Neural cell (in vitro differentiated cells): ENCODE data around the gene IBSP. TPM values are rescaled to one million over a fixed set of nuclear protein-coding genes. Genes with fewer than 3 reads are reported as not detected.

Source experiments
- H2AFZ ChIP-seq: fragments of 200-600, 300-800 bp; sonication (generic), shearing (Covaris generic); 2 replicates; pipeline ENCODE4 v1.6.0; 2014; ENCODE audit warnings: low read depth, mild to moderate bottlenecking, antibody characterized with exemption, low read length, moderate library complexity
- H3F3A ChIP-seq: fragments of 200-600 bp; shearing (Covaris generic); 2 replicates; pipeline ENCODE4 v1.6.1; 2016; ENCODE audit warnings: mild to moderate bottlenecking, moderate library complexity, mixed read lengths, antibody characterized with exemption, low read length; ENCODE audit not compliant: insufficient read depth, poor library complexity, severe bottlenecking
- H3K27ac ChIP-seq: fragments of 200-600, 300-800 bp; sonication (generic), shearing (Covaris generic); 2 replicates; pipeline ENCODE4 v1.5.1; 2014; ENCODE audit warnings: mild to moderate bottlenecking, low read length, moderate library complexity
- H3K27me3 ChIP-seq: fragments of 300-800, 200-600 bp; sonication (generic), shearing (Covaris generic); 2 replicates; pipeline ENCODE4 v1.6.0; 2014; ENCODE audit warnings: mild to moderate bottlenecking, low read depth, low read length, moderate library complexity; ENCODE audit not compliant: insufficient read depth
- H3K36me3 ChIP-seq: fragments of 300-800, 200-600 bp; sonication (generic), shearing (Covaris generic); 2 replicates; pipeline ENCODE4 v1.5.1; 2014; ENCODE audit warnings: mild to moderate bottlenecking, antibody characterized with exemption, low read length, moderate library complexity; ENCODE audit not compliant: insufficient read depth
- H3K4me2 ChIP-seq: fragments of 300-800, 200-600 bp; sonication (generic), shearing (Covaris generic); 2 replicates; pipeline ENCODE4 v1.6.0; 2014; ENCODE audit warnings: mild to moderate bottlenecking, low read length
- H3K4me3 ChIP-seq: fragments of 300-800, 200-600 bp; sonication (generic), shearing (Covaris generic); 2 replicates; pipeline ENCODE4 v1.5.1; 2014; ENCODE audit warnings: mild to moderate bottlenecking, low read length, moderate library complexity
- H3K79me2 ChIP-seq: fragments of 200-600 bp; shearing (Covaris generic); replicated peaks from 2 replicates; pipeline ENCODE4 v1.6.0; 2014; ENCODE audit warnings: mild to moderate bottlenecking, low read length, moderate library complexity; ENCODE audit not compliant: insufficient read depth
- H3K9ac ChIP-seq: fragments of 300-800, 200-600 bp; sonication (generic), shearing (Covaris generic); 2 replicates; pipeline ENCODE4 v1.6.1; 2016; ENCODE audit warnings: mild to moderate bottlenecking, low read length, mixed read lengths
- H3K9me2 ChIP-seq: fragments of 200-600 bp; shearing (Covaris generic); 2 replicates; pipeline ENCODE4 v1.6.1; 2016; ENCODE audit warnings: mild to moderate bottlenecking, low read length, mixed read lengths; ENCODE audit not compliant: insufficient read depth
- H3K9me3 ChIP-seq: fragments of 200-600, 300-800 bp; sonication (generic), shearing (Covaris generic); 2 replicates; pipeline ENCODE4 v1.6.1; 2016; ENCODE audit warnings: mild to moderate bottlenecking, mixed run types, low read length, moderate library complexity, mixed read lengths
- H4K20me1 ChIP-seq: fragments of 200-600 bp; shearing (Covaris generic); 2 replicates; pipeline ENCODE4 v1.6.1; 2016; ENCODE audit warnings: mild to moderate bottlenecking, mixed run types; ENCODE audit not compliant: insufficient read depth
- CTCF ChIP-seq: fragments of 450-650 bp; IDR thresholded peaks from 2 replicates; pipeline ENCODE4 v1.5.1; 2014; ENCODE audit warnings: antibody characterized with exemption, mild to moderate bottlenecking, moderate library complexity; ENCODE audit not compliant: poor library complexity, severe bottlenecking
- EP300 ChIP-seq: fragments of 450-650 bp; conservative IDR thresholded peaks from 2 replicates; pipeline ENCODE4 v1.6.1; 2014; ENCODE audit warnings: antibody characterized with exemption, mild to moderate bottlenecking, moderate library complexity; ENCODE audit not compliant: poor library complexity, severe bottlenecking
- EZH2 ChIP-seq: fragments of 200-600, 300-800 bp; shearing (Covaris generic), sonication (generic); IDR thresholded peaks from 2 replicates; pipeline ENCODE4 v1.6.1; 2014; ENCODE audit warnings: antibody characterized with exemption, low read length, borderline replicate concordance, mild to moderate bottlenecking; ENCODE audit not compliant: insufficient read depth, poor library complexity, severe bottlenecking
- MXI1 ChIP-seq: fragments of 450-650 bp; conservative IDR thresholded peaks from 2 replicates; pipeline ENCODE4 v1.6.1; 2014; ENCODE audit warnings: antibody characterized with exemption, mild to moderate bottlenecking; ENCODE audit not compliant: poor library complexity, severe bottlenecking
- POLR2AphosphoS5 ChIP-seq: IDR thresholded peaks from 2 replicates; pipeline ENCODE4 v1.6.1; 2012
- RAD21 ChIP-seq: fragments of 450-650 bp; conservative IDR thresholded peaks from 2 replicates; pipeline ENCODE4 v1.6.1; 2014; ENCODE audit warnings: antibody characterized with exemption, mild to moderate bottlenecking, moderate library complexity
- REST ChIP-seq: IDR thresholded peaks from 2 replicates; pipeline ENCODE4 v1.6.1; 2012; ENCODE audit warnings: borderline replicate concordance
- SMC3 ChIP-seq: fragments of 450-650 bp; conservative IDR thresholded peaks from 2 replicates; pipeline ENCODE4 v1.6.1; 2014; ENCODE audit warnings: antibody characterized with exemption, mild to moderate bottlenecking, moderate library complexity; ENCODE audit not compliant: poor library complexity
- TAF1 ChIP-seq: IDR thresholded peaks from 2 replicates; pipeline ENCODE4 v1.6.1; 2012; ENCODE audit warnings: low read depth
- polyA plus RNA-seq: library from polyadenylated mRNA; depleted of rRNA; stranded (reverse); fragments of >200 nt; gene quantifications from 2 replicates; pipeline ENCODE4 v1.2.3, GENCODE V29; 2014

Gene IBSP
- polyA plus RNA-seq, 1 donor from 2014 or later = not detected

GRCh38 chr4:87848622-87849351, 49.4 kb downstream of the IBSP start:
- Histone ChIP-seq H3K9me2 (no peaks in the 10 kb centered on the region), H3K27me3 (no peaks in the 10 kb centered on the region), H3K4me3 (peak overlapping the region; percentile 34), H3K27ac (no peak overlapping the region), H3K79me2 (no peaks in the 10 kb centered on the region), H3K4me2 (no peak overlapping the region), H2AFZ (no peak overlapping the region), H3K36me3 (no peaks in the 10 kb centered on the region), H3K9me3 (no peaks in the 10 kb centered on the region), H3F3A (no peaks in the 10 kb centered on the region), H4K20me1 (no peaks in the 10 kb centered on the region), H3K9ac (no peak overlapping the region)
- TF ChIP-seq REST (no peak), SMC3 (peak; percentile 80), TAF1 (no peak), EP300 (no peak), POLR2AphosphoS5 (no peak), RAD21 (peak; percentile 70), MXI1 (no peak), CTCF (peak; percentile 77), EZH2 (no peak)

GRCh38 chr4:87849612-87850011, 50.3 kb downstream of the IBSP start:
- Histone ChIP-seq H3K79me2 (no peaks in the 10 kb centered on the region), H3K4me3 (no peak overlapping the region), H3F3A (no peaks in the 10 kb centered on the region), H3K36me3 (no peaks in the 10 kb centered on the region), H3K9me3 (no peaks in the 10 kb centered on the region), H2AFZ (no peak overlapping the region), H3K9me2 (no peaks in the 10 kb centered on the region), H4K20me1 (no peaks in the 10 kb centered on the region), H3K27me3 (no peaks in the 10 kb centered on the region), H3K27ac (no peak overlapping the region), H3K4me2 (no peak overlapping the region), H3K9ac (no peak overlapping the region)
- TF ChIP-seq EZH2 (no peak), MXI1 (no peak), RAD21 (no peak)
